GM19372 (cell line): Measurements from ENCODE around the gene USH2A.
A peak's percentile ranks its signal among the peaks of the same experiment; 100 is the strongest.

Experiments used
- ATAC-seq: cut with Tn5 transposase; IDR thresholded peaks from one replicate; pipeline ENCODE4 v1.9.1; 2021; ENCODE audit warnings: mild to moderate bottlenecking, low read depth, moderate library complexity; ENCODE audit not compliant: unreplicated experiment

The USH2A gene

DNA sequence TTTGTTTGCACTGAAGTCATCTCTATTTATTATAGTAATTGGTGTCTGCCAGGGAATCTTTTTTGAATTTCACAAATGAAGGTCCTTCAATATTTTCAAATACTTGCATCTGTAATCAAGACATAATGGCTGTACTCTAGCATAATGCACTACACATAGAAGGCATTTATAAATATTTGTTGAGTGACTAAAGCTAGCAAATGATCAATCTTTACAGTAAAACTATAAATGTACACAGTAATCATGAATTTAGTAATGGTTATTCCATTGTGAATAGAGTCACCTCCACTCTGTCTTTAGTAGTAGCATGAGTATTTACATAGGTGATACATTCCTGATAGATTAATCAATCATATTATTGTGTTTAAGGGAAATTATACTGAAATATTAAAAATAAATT, 119.6 kb downstream of the USH2A start:
- no peak for ATAC-seq

DNA sequence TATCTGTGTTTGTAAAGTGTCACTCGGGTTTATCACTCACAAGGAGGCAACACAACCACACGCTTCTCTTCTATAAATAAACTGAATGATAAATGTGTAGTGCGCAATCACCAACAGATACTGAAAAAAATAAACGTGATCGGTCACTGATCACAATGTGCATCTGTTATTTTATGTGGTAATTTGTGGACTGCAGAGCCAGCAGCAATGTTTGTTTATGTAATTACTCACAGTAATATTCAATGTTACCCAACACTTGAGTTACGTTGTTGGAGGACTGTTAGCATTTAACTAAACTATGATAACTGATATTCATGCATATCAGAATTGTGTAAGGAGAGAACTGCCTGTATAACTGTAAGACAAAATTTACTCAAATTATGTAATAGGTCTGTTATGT, 129.6 kb downstream of the USH2A start:
- ATAC-seq, result no peak

GRCh38 chr1:216290074-216290473, 133.2 kb downstream of the USH2A start:
- ATAC-seq, result no peak

DNA sequence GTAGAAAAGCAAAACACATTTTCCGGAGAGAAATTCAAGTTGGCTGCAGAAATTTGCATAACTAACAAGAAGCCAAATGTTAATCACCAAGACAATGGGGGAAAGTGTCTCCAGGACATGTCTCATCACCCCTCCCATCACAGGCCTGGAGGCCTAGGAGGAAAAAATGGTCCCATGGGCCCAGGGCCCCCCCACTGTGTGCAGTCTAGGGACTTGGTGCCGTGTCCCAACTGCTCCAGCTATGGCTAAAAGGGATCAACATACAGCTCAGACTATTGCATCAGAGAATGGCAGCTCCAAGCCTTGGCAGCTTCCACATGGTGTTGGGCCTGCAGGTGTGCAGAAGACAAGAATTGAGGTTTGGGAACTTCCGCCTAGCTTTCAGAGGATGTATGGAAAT, 138.2 kb downstream of the USH2A start:
- ATAC-seq, result no peak

GRCh38 chr1:216281757-216282156, 141.5 kb downstream of the USH2A start:
- ATAC-seq, result no peak

DNA sequence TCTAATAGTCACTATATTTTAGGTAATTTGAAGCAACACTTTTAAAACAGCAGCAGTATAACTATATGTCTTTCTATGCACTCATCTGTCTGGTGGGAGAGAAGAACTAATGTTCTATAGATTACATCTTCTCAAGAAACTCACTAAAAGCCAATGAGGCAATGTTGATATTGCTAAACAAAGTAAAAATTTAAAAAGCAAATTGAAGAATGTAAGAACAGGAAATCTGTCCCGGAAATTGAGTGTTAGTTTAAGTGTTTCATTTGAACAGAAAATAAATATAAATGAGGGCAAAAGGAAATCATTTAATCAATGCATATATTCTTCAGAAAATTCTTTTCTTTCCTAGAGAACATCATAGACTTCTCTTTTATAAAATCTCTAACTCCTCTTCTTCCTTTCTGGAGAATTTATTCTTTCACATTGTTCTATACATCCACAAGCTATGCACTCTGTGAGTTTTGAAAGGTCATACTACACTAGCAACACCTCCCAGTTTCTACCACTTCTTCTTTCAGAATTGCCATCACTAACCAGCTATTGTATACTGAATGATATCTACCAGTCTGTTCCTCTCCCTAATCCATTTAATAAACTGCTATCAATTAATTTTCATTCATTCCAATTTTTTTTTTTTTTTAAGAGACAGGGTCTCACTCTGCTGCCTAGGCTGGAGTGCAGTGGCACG, 153.0 kb downstream of the USH2A start:
- ATAC-seq, result no peak

DNA sequence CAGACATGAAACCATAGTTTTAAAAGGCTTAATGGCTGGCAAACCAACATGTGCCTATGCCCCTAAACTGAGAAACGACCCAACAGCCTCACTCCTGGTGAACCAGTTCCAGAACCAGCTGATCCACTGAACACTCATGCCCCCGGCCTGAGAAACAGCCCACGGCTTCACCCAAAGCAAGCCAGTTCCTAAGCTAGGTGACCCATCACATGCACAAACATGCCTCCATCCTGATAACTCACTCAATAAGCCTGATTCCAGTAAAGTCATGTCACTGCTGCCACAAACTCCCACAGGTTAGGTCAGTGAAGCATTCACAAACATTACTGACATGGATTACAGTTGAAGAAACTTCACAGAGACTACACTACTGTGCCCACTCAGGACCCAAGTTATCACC, 161.6 kb downstream of the USH2A start:
- ATAC-seq, result no peak

GRCh38 chr1:216258856-216259255, 164.4 kb downstream of the USH2A start:
- no peak for ATAC-seq

- no peak for ATAC-seq
Measured at GRCh38 chr1:216258386-216258785, 164.9 kb downstream of the USH2A start.

DNA sequence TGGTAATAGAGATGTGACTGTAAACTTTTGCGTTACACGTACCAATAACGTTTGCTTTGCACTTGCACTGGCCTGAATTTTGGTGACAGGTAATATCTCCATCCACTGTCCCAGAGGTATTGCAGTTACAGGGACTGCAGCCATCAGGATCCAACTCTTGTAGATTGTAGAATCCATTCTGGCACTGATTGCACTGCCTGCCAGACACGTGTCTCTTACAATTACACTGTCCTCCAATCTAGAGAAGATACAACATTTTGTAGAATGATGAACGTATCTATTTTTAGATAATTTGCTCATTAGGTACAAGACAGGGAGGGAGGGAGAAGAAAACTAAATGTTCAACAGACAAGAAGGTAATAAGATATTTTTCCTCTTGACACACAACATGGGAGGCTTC, 172.4 kb downstream of the USH2A start:
- no peak for ATAC-seq

DNA sequence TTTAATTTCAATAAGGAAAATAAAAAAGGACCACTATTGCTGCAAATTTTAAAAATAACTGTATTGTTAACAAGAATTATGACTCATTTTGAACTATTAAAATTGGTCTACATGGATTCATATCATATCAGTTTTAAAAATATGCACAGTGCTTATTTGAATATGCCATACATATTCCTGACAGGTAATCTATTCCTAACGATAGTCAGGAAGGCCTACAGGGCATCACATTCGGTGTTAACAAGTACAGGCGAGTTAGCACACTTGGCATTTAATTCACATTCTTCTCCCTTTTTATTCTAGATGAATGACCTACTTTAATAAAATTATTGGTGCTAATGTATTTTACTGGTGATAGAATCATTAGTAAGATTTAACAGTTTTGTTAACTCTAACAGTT, 174.6 kb downstream of the USH2A start:
- no peak for ATAC-seq

DNA sequence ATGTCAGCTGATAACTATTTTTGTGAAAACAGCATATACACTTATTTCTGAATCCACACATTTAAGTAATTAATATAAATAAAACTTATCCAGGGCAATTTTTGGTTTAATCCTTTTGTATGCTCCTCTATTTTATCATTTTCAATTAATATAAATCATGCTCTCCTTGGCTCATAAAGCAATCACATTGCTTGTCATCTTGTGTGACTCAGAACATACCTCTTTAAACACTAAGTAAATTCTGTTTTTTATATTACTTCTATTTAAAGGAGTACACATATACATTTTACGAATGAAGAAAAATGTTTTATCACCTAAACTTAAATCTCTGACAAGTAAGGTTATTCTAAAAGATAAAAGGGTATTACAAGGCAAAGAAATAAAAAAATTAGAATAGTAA, 175.3 kb downstream of the USH2A start:
- ATAC-seq, result no peak

DNA sequence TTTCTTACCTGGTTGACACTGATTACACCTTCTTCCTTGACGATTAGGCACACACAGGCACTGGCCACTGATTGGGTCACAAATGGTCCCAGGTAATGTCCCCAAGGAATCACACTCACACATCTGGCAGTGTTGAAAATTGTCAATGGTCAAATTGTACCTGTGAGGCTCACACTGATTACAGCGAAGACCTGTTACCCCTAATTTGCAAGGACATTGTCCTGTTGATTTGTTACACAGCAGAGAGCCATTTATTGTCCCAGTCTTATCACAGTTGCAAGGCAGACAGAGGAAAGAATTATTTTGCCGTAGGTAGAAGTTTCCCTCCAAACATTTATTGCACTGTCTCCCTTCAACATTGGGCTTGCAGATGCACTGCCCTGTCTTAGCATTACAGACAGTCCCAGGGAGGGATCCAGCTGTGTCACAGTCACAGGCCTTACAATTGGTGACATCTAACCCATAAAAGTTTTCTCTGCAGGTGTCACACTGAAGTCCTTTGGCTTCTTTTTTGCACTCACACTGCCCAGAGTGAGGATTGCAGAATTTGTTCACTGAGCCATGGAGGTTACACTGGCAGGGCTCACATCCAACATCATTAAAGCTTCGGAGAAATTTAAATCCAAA, 176.6 kb downstream of the USH2A start:
- ATAC-seq, result no peak

GRCh38 chr1:216238844-216239243, 184.4 kb downstream of the USH2A start:
- no peak for ATAC-seq

- no peak for ATAC-seq
Measured at GRCh38 chr1:216237927-216238542, 185.2 kb downstream of the USH2A start.

GRCh38 chr1:216224233-216224632, 199.0 kb downstream of the USH2A start:
- no peak for ATAC-seq

- no peak for ATAC-seq
Measured at GRCh38 chr1:216223486-216223885, 199.8 kb downstream of the USH2A start.

- ATAC-seq, result no peak
Measured at GRCh38 chr1:216222288-216222687, 201.0 kb downstream of the USH2A start.

- peak; percentile 94 for ATAC-seq
Measured at GRCh38 chr1:216221260-216221700, 202.0 kb downstream of the USH2A start.

GRCh38 chr1:216216305-216216704, 206.9 kb downstream of the USH2A start:
- ATAC-seq, result no peak

DNA sequence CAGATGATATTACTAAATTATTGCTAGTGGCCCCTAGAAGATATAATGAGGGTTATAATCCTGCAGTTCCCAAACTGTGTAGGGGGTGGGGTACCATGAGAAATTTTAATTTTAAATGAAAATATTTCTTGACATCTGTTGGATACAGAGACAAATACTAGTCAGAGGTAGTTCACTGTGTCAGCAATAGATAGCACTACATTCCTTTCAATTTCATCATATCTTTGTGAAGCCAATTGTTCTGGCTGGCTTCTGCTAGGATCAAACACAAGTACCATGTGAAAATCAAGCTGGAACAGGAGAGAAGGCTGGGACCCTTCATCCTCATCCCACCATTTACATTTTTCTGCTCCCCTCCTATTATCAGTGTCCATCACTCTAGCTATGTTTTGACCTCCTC, 208.1 kb downstream of the USH2A start:
- no peak for ATAC-seq

GRCh38 chr1:216212826-216213225, 210.4 kb downstream of the USH2A start:
- no peak for ATAC-seq
